Ascending aorta (tissue), 2 donors: ENCODE results near the gene BEND4. TPM values are rescaled to one million over a fixed set of nuclear protein-coding genes. Genes with fewer than 3 reads are reported as not detected.

Source experiments
- DNase-seq, 2 donors: peaks; one replicate each; pipeline ENCODE4 v3.0.0-alpha.2; 2019; ENCODE audit warnings: low spot score in 2 of 2
- H3K27ac ChIP-seq, 2 donors: fragments of 200-600 bp; sonication (generic); one replicate each; pipeline ENCODE4 v1.5.1; 2016 to 2017; ENCODE audit warnings: mild to moderate bottlenecking in 1 of 2
- H3K27me3 ChIP-seq: fragments of 200-600 bp; sonication (generic); one replicate; pipeline ENCODE4 v1.5.1; 2017
- H3K36me3 ChIP-seq, 2 donors: fragments of 200-600 bp; sonication (generic); one replicate each; pipeline ENCODE4 v1.5.1; 2016
- H3K4me1 ChIP-seq, 2 donors: fragments of 200-600 bp; sonication (generic); one replicate each; pipeline ENCODE4 v1.5.1; 2016 to 2017; ENCODE audit warnings: mild to moderate bottlenecking in 1 of 2
- H3K4me3 ChIP-seq, 2 donors: fragments of 200-600 bp; sonication (generic); one replicate each; pipeline ENCODE4 v1.5.1; 2016 to 2017; ENCODE audit warnings: mild to moderate bottlenecking in 1 of 2
- H3K9me3 ChIP-seq, 2 donors: fragments of 200-600 bp; sonication (generic); one replicate each; pipeline ENCODE4 v1.5.1; 2016
- intact Hi-C: fragments of 100-400 bp; cut with DNase I; formaldehyde crosslinking; loops from one replicate; pipeline ENCODE4 v1.15.1; 2023
- total RNA-seq: library from RNA; depleted of rRNA; stranded (reverse); fragments of >200 nt; gene quantifications from one replicate; pipeline ENCODE4 v1.1.0, GENCODE V29; 2016
- TF ChIP-seq, protein P1 (sequence below), 3 experiments: fragments of 200-600 bp in 2 of 3; fragments of 450-650 bp in 1 of 3; sonication (generic) in 2 of 3; IDR thresholded peaks; one replicate each; pipeline ENCODE4 v1.5.1; 2016 to 2019; ENCODE audit warnings: antibody characterized with exemption in 3 of 3, mild to moderate bottlenecking in 1 of 3, moderate library complexity in 1 of 3

The BEND4 gene
- total RNA-seq, 1 donor from 2014 or later = not detected

GRCh38 chr4:42144028-42144427 lies 8.4 kb downstream of the BEND4 start:
- TF ChIP-seq, protein P1, sequence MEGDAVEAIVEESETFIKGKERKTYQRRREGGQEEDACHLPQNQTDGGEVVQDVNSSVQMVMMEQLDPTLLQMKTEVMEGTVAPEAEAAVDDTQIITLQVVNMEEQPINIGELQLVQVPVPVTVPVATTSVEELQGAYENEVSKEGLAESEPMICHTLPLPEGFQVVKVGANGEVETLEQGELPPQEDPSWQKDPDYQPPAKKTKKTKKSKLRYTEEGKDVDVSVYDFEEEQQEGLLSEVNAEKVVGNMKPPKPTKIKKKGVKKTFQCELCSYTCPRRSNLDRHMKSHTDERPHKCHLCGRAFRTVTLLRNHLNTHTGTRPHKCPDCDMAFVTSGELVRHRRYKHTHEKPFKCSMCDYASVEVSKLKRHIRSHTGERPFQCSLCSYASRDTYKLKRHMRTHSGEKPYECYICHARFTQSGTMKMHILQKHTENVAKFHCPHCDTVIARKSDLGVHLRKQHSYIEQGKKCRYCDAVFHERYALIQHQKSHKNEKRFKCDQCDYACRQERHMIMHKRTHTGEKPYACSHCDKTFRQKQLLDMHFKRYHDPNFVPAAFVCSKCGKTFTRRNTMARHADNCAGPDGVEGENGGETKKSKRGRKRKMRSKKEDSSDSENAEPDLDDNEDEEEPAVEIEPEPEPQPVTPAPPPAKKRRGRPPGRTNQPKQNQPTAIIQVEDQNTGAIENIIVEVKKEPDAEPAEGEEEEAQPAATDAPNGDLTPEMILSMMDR (IDR thresholded peaks at IDR 0.05) = no peak
- no peak overlapping the region for H3K27ac ChIP-seq
- no peaks in the 10 kb centered on the region for H3K4me1 ChIP-seq
- intact Hi-C loops = no loop called here
- H3K4me3 ChIP-seq = no peak overlapping the region
- H3K27me3 ChIP-seq = no peaks in the 10 kb centered on the region
- DNase-seq = no peak
- no peaks in the 10 kb centered on the region for H3K36me3 ChIP-seq
- no peaks in the 10 kb centered on the region for H3K9me3 ChIP-seq

DNA sequence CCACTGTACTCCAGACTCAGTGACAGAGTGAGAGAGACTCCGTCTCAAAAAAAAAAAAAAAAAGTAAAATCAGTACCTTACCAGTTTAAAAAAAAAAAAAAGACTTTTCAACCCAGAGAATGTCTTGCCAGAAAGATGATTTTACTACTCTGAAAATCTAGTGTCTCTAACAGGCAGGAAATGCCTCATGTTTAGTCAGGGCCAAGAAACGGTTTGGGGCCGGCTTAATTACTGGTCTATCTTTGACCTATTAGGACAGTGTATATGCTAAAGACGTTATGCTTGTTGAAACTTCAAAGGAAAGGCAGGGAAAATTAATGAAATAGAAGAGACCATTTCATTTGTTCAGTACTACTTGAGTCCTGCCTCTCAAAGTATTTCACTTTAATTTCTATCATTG lies 9.9 kb downstream of the BEND4 start:
- TF ChIP-seq, protein P1 (IDR thresholded peaks at IDR 0.05) = no peak
- no peak for DNase-seq
- no peaks in the 10 kb centered on the region for H3K4me1 ChIP-seq

DNA sequence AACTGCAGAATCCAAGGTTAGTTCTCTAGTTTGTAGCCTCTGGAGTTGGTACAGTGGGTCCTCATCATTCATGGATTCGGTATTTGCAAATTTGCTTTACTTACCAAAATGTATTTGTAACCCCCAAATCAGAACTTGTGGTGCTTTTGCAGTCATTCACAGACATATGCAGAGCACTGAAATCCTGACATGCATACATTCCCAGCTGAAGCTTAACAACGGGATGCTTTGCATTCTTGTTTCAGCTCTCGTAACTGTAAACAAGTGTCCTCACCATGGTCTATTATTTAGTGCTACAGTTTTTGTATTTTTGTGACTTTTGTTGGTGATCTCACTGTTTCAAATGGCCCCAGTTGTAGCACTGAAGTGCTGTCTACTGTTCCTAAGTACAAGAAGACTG lies 16.1 kb downstream of the BEND4 start:
- TF ChIP-seq, protein P1 (IDR thresholded peaks at IDR 0.05) = no peak
- Histone ChIP-seq H3K4me3 (no peak overlapping the region), H3K9me3 (no peaks in the 10 kb centered on the region), H3K27me3 (no peaks in the 10 kb centered on the region), H3K27ac (no peak overlapping the region), H3K4me1 (no peaks in the 10 kb centered on the region), H3K36me3 (no peaks in the 10 kb centered on the region)
- no peak for DNase-seq
- intact Hi-C loops = no loop called here

More for the DNA sequence above, 9.9 kb downstream of the BEND4 start:
- intact Hi-C loops = no loop called here
- H3K27me3 ChIP-seq = no peaks in the 10 kb centered on the region
- no peak overlapping the region for H3K4me3 ChIP-seq
- no peak overlapping the region for H3K27ac ChIP-seq
- no peaks in the 10 kb centered on the region for H3K9me3 ChIP-seq
- no peaks in the 10 kb centered on the region for H3K36me3 ChIP-seq

DNA sequence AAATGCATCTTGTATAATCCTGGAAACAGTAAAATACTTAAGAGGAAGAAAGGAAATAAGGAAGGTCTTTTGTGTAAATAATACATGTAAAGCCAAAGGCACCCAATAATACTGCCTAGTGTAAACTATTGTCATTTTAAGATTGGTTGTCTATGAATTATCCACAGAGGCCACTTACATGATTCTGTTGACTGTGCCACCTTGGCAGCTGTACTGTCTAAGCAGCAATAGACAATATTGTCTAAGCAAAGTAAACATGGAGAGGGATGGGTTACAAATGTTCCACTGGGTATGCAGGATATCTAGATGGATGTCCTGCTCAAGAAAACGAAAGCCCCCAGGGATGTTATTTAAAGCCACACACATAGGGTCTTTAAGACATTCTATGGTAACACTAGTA lies 19.4 kb downstream of the BEND4 start:
- Histone ChIP-seq H3K4me3 (no peak overlapping the region), H3K9me3 (no peaks in the 10 kb centered on the region), H3K27ac (no peak overlapping the region), H3K36me3 (no peaks in the 10 kb centered on the region), H3K4me1 (no peaks in the 10 kb centered on the region), H3K27me3 (no peaks in the 10 kb centered on the region)
- DNase-seq = no peak
- TF ChIP-seq, protein P1 (IDR thresholded peaks at IDR 0.05) = no peak
- intact Hi-C loops = no loop called here

- Histone ChIP-seq H3K4me1 (no peaks in the 10 kb centered on the region), H3K36me3 (no peaks in the 10 kb centered on the region), H3K27ac (no peak overlapping the region), H3K27me3 (no peaks in the 10 kb centered on the region), H3K4me3 (no peak overlapping the region), H3K9me3 (no peaks in the 10 kb centered on the region)
- TF ChIP-seq, protein P1 (IDR thresholded peaks at IDR 0.05) = no peak
- intact Hi-C loops = no loop called here
- no peak for DNase-seq
Measured at GRCh38 chr4:42132099-42132498, 20.4 kb downstream of the BEND4 start.

GRCh38 chr4:42123071-42123644 lies 29.3 kb downstream of the BEND4 start:
- intact Hi-C loops = no loop called here
- no peaks in the 10 kb centered on the region for H3K36me3 ChIP-seq
- no peak overlapping the region for H3K27ac ChIP-seq
- no peak overlapping the region for H3K4me3 ChIP-seq
- no peaks in the 10 kb centered on the region for H3K27me3 ChIP-seq
- no peaks in the 10 kb centered on the region for H3K9me3 ChIP-seq
- no peaks in the 10 kb centered on the region for H3K4me1 ChIP-seq
- TF ChIP-seq, protein P1 (IDR thresholded peaks at IDR 0.05) = no peak
- no peak for DNase-seq
